Effector memory CD4-positive, alpha-beta T cell (primary cell): Measurements from ENCODE around the gene AFG3L2.
"Not testable (repeated sequence)": the region's sequence is repeated elsewhere in the genome, so short reads cannot be mapped to it uniquely, and the experiment has no call there.

Experiments
- DNase-seq, 3 donors: peaks; one replicate each; pipeline ENCODE4 v3.0.0-alpha.2; 2020
- H3K27ac ChIP-seq: 2 replicates; pipeline ENCODE4 v1.7.0; 2013; ENCODE audit warnings: mild to moderate bottlenecking, low read length, moderate library complexity; ENCODE audit not compliant: insufficient read depth, poor library complexity, severe bottlenecking
- H3K27me3 ChIP-seq: replicated peaks from 2 replicates; pipeline ENCODE4 v1.7.0; 2013; ENCODE audit warnings: mild to moderate bottlenecking, low read length; ENCODE audit not compliant: insufficient read depth, control insufficient read depth, poor library complexity, severe bottlenecking
- H3K36me3 ChIP-seq: 2 replicates; pipeline ENCODE4 v1.7.0; 2013; ENCODE audit warnings: mild to moderate bottlenecking, low read length, moderate library complexity; ENCODE audit not compliant: control insufficient read depth, insufficient read depth
- H3K4me1 ChIP-seq: 2 replicates; pipeline ENCODE4 v1.7.0; 2013; ENCODE audit warnings: low read length, mild to moderate bottlenecking; ENCODE audit not compliant: control insufficient read depth, insufficient read depth, poor library complexity, severe bottlenecking
- H3K4me3 ChIP-seq: 2 replicates; pipeline ENCODE4 v1.7.0; 2013; ENCODE audit warnings: low read length, low read depth, mild to moderate bottlenecking; ENCODE audit not compliant: insufficient read depth, poor library complexity, severe bottlenecking
- H3K9me3 ChIP-seq: 2 replicates; pipeline ENCODE4 v1.7.0; 2013; ENCODE audit warnings: mild to moderate bottlenecking, low read length, moderate library complexity; ENCODE audit not compliant: control insufficient read depth

Gene AFG3L2

DNA sequence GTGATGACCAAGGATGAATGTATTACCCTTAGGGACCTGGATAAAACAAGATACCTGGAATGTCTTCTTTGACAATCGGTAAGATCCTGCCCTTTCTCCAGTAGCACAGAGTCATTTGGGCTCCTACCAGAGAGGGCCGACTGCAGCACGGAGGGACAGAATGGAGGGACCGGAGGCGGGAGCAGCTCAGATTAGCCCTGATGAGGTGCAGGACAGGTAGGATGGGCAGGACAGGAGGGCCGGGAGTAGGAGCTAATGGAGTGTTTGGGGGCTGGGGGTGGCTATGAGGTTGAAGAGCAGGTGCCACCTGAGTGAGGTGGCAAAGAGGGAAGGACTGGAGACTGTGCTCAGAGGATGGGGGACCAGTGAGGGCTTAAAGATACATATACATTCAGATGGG is 20.8 kb upstream of the AFG3L2 start:
- H3K4me3 ChIP-seq, result no peak overlapping the region
- H3K4me1 ChIP-seq, result no peaks in the 10 kb centered on the region
- peaks cover 8% of the 10 kb centered on the region for H3K27me3 ChIP-seq
- no peaks in the 10 kb centered on the region for H3K9me3 ChIP-seq
- H3K36me3 ChIP-seq, result no peaks in the 10 kb centered on the region
- no peak for DNase-seq
- no peak overlapping the region for H3K27ac ChIP-seq

DNA sequence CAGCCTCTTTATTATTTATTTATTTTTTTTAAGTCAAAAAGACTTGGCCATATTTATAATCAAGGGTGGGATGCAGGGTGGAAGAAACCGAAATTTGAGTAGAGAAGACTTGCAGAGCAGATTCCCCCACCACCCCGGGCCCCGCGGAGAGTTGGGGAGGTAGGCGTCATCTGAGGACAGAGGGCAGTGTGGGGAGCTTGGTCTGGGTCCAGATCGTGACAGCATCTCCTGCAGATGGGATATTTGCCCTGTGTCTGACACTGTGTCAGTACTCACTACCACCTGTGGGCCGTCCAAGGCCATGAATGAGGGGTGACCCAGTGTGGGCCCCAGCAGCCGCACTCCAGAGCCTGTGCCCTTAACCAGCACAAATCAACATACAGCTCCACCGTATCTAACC is 20.2 kb upstream of the AFG3L2 start:
- DNase-seq, result no peak
- no peaks in the 10 kb centered on the region for H3K36me3 ChIP-seq
- H3K27me3 ChIP-seq, result peaks cover 8% of the 10 kb centered on the region
- H3K27ac ChIP-seq, result no peak overlapping the region
- no peak overlapping the region for H3K4me3 ChIP-seq
- H3K4me1 ChIP-seq, result no peaks in the 10 kb centered on the region
- no peaks in the 10 kb centered on the region for H3K9me3 ChIP-seq

DNA sequence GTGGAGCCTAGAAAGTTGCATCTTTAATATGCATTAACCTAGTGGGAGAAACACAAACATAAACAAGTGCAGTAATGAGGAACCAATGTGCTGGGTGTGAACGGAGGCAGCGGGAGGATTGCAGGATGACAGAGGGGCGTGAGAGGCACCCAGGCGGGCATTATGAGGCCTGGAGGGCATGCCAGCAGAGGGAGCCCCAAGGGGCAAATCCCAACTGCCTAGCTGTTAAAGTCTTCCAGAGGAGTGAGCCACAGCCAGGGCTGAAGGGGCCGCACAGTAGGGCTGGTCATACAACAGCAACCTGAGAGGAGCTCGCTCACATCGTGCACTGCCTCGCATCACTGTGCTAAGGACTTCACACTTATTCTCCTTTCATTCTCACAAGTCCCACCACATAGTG is 17.4 kb upstream of the AFG3L2 start:
- no peaks in the 10 kb centered on the region for H3K27me3 ChIP-seq
- no peaks in the 10 kb centered on the region for H3K36me3 ChIP-seq
- no peak overlapping the region for H3K4me3 ChIP-seq
- no peak for DNase-seq
- no peaks in the 10 kb centered on the region for H3K9me3 ChIP-seq
- no peaks in the 10 kb centered on the region for H3K4me1 ChIP-seq
- H3K27ac ChIP-seq, result no peak overlapping the region

GRCh38 chr18:12393998-12394397 is 17.0 kb upstream of the AFG3L2 start:
- Histone ChIP-seq H3K4me1 (no peaks in the 10 kb centered on the region), H3K27ac (no peak overlapping the region), H3K9me3 (no peaks in the 10 kb centered on the region), H3K4me3 (no peak overlapping the region), H3K36me3 (no peaks in the 10 kb centered on the region), H3K27me3 (no peaks in the 10 kb centered on the region)
- DNase-seq, result no peak

- Histone ChIP-seq H3K4me3 (no peak overlapping the region), H3K27ac (no peak overlapping the region), H3K4me1 (no peaks in the 10 kb centered on the region), H3K9me3 (no peaks in the 10 kb centered on the region), H3K27me3 (no peaks in the 10 kb centered on the region), H3K36me3 (no peaks in the 10 kb centered on the region)
- no peak for DNase-seq
These were observed 16.5 kb upstream of the AFG3L2 start for GRCh38 chr18:12393510-12393909.

DNA sequence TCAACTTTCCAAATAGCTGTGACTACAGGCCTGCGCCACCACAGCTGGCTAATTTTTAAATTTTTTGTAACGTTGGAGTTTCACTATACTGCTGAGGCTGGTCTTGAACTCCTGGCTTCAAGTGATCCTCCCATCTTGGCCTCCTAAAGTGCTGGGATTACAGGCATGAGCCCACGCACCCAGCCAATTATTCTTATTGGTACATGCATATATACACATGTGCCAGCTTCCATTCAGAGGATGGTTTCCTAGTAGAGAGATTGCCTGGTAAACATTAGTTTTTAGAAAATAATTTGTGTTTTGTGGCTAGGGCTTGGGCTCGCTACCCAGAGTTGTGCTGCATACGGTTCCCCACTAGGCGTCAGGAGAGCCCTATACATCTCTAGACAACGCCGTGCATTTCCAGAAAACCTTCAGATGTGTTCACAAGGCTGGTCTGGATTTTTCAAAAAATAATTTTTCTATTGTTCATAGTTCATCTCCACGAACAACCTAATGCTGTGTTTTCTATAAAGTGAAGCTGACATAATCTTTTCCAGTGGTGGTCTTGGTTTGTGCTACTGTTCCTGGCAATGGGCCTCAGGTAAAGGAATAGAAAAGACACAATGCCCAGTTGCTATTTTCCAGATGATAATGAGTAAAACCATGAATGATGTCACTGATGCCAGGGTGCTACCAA is 14.6 kb upstream of the AFG3L2 start:
- H3K9me3 ChIP-seq, result no peaks in the 10 kb centered on the region
- no peaks in the 10 kb centered on the region for H3K4me1 ChIP-seq
- H3K4me3 ChIP-seq, result no peak overlapping the region
- H3K27me3 ChIP-seq, result no peaks in the 10 kb centered on the region
- DNase-seq, result peak in 1 of 3 donors; percentile 37
- H3K36me3 ChIP-seq, result no peaks in the 10 kb centered on the region
- no peak overlapping the region for H3K27ac ChIP-seq

- Histone ChIP-seq H3K9me3 (no peaks in the 10 kb centered on the region), H3K36me3 (no peaks in the 10 kb centered on the region), H3K27me3 (no peaks in the 10 kb centered on the region), H3K27ac (no peak overlapping the region), H3K4me3 (no peak overlapping the region), H3K4me1 (no peaks in the 10 kb centered on the region)
- no peak for DNase-seq
These were observed 11.4 kb upstream of the AFG3L2 start for GRCh38 chr18:12388442-12388841.

GRCh38 chr18:12384261-12384660 is 7.2 kb upstream of the AFG3L2 start:
- H3K9me3 ChIP-seq, result no peaks in the 10 kb centered on the region

DNA sequence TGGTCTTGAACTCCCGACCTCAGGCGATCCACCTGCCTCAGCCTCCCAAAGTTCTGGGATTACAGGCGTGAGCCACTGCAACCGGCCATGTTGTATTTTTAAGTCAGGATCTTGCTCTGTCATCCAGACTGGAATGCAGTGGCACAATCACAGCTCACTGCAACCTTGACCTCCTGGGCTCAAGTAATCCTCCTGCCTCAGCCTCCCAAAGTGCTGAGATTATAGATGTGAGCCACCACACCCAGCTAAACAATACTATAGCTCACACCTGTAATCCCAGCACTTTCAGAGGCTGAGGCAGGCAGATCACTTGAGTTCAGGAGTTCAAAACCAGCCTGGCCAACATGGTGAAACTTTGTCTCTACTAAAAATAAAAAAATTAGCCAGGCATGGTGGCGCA is 6.7 kb upstream of the AFG3L2 start:
- not testable (repeated sequence) for H3K36me3 ChIP-seq, H3K9me3 ChIP-seq, H3K4me3 ChIP-seq, H3K27ac ChIP-seq, H3K4me1 ChIP-seq, H3K27me3 ChIP-seq, DNase-seq

More at GRCh38 chr18:12384261-12384660, 7.2 kb upstream of the AFG3L2 start:
- H3K4me1 ChIP-seq, result no peaks in the 10 kb centered on the region
- no peak overlapping the region for H3K4me3 ChIP-seq
- DNase-seq, result no peak
- H3K36me3 ChIP-seq, result no peaks in the 10 kb centered on the region
- no peak overlapping the region for H3K27ac ChIP-seq
- H3K27me3 ChIP-seq, result no peaks in the 10 kb centered on the region

- DNase-seq, H3K36me3 ChIP-seq, H3K27me3 ChIP-seq, H3K4me3 ChIP-seq, H3K9me3 ChIP-seq, H3K27ac ChIP-seq, H3K4me1 ChIP-seq: not testable (repeated sequence)
These were observed 5.3 kb upstream of the AFG3L2 start for GRCh38 chr18:12382221-12382814.
